Gastroesophageal sphincter (tissue), 4 donors: ENCODE data around the gene C2CD2. TPM values are rescaled to one million over a fixed set of nuclear protein-coding genes. Genes with fewer than 3 reads are reported as not detected.

Experiments
- ATAC-seq: fragments of 150-250 bp; one replicate; pipeline ENCODE4 v1.9.1; 2016; ENCODE audit warnings: mild to moderate bottlenecking, moderate library complexity
- H3K27ac ChIP-seq, 4 donors: fragments of 200-600 bp; sonication (generic) in 3 of 4; 1 replicate in 3 of 4; 2 replicates in 1 of 4; pipeline ENCODE4 v1.5.1; 2016 to 2019
- H3K27me3 ChIP-seq: fragments of 200-600 bp; sonication (generic); one replicate; pipeline ENCODE4 v1.5.1; 2019
- H3K36me3 ChIP-seq, 2 donors: fragments of 200-600 bp; sonication (generic); one replicate each; pipeline ENCODE4 v1.5.1; 2019; ENCODE audit warnings: control low read depth in 1 of 2
- H3K4me1 ChIP-seq, 3 donors: fragments of 200-600 bp; sonication (generic); 1 replicate in 2 of 3; 2 replicates in 1 of 3; pipeline ENCODE4 v1.5.1; 2016 to 2019; ENCODE audit warnings: control low read depth in 2 of 3
- H3K4me3 ChIP-seq, 2 donors: fragments of 200-600 bp; sonication (generic); one replicate each; pipeline ENCODE4 v1.5.1; 2019; ENCODE audit warnings: mild to moderate bottlenecking in 1 of 2, moderate library complexity in 1 of 2
- H3K9me3 ChIP-seq, 3 donors: fragments of 200-600 bp; sonication (generic); one replicate each; pipeline ENCODE4 v1.5.1; 2017 to 2019; ENCODE audit warnings: control low read depth in 2 of 3
- EP300 ChIP-seq: sonication (generic); formaldehyde crosslinking; IDR thresholded peaks from one replicate; pipeline ENCODE4 v1.6.1; 2017; ENCODE audit warnings: antibody characterized with exemption, mild to moderate bottlenecking
- POLR2A ChIP-seq, 2 donors: fragments of 450-650 bp; IDR thresholded peaks; one replicate each; pipeline ENCODE4 v1.6.1; 2017; ENCODE audit warnings: antibody characterized with exemption in 2 of 2, mild to moderate bottlenecking in 2 of 2, moderate library complexity in 1 of 2
- POLR2AphosphoS5 ChIP-seq: sonication (generic); formaldehyde crosslinking; IDR thresholded peaks from one replicate; pipeline ENCODE4 v1.6.1; 2017; ENCODE audit warnings: antibody characterized with exemption
- WGBS, 2 donors: methylation state at CpG; one replicate each; pipeline ENCODE4 v1.1.5; 2018; ENCODE audit warnings: low coverage in 1 of 2; 5-methylcytosine and 5-hydroxymethylcytosine counted together
- total RNA-seq, 4 donors: library from RNA; depleted of rRNA; stranded (reverse); fragments of >200 nt; gene quantifications; one replicate each; pipeline ENCODE4 v1.1.0, GENCODE V29; 2016
- TF ChIP-seq, protein P1 (sequence below), 4 experiments: fragments of 200-600 bp in 2 of 4; fragments of 450-650 bp in 2 of 4; sonication (generic) in 1 of 4; IDR thresholded peaks; one replicate each; pipeline ENCODE4 v1.5.1; 2017 to 2019; ENCODE audit warnings: antibody characterized with exemption in 4 of 4, mild to moderate bottlenecking in 2 of 4, moderate library complexity in 2 of 4

Gene C2CD2
- total RNA-seq, 4 donors from 2014 or later, result 15.6 to 38.9 (median 18.7) TPM

DNA sequence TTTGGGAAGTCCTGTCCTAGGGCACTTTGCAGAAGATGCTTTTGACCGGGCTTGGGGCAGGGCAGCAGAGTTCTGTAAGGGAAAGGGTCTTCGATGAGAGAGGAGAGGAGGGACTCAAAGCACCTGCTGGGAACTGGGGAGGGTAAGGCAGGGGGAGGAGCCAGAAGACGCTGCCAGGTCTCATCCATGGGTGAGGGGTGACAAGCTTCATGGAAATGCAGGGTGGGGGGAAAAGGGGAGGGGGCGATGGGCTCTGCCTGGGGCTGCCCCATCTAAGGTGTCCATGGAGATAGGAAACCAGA lies 20.9 kb upstream of the C2CD2 start:
- Histone ChIP-seq H3K9me3 (no peaks in the 10 kb centered on the region), H3K27me3 (no peaks in the 10 kb centered on the region), H3K36me3 (no peaks in the 10 kb centered on the region), H3K4me1 (no peaks in the 10 kb centered on the region), H3K4me3 (no peak overlapping the region), H3K27ac (no peak overlapping the region)
- TF ChIP-seq POLR2A (IDR thresholded peaks at IDR 0.05), result no peak
- TF ChIP-seq, protein P1, sequence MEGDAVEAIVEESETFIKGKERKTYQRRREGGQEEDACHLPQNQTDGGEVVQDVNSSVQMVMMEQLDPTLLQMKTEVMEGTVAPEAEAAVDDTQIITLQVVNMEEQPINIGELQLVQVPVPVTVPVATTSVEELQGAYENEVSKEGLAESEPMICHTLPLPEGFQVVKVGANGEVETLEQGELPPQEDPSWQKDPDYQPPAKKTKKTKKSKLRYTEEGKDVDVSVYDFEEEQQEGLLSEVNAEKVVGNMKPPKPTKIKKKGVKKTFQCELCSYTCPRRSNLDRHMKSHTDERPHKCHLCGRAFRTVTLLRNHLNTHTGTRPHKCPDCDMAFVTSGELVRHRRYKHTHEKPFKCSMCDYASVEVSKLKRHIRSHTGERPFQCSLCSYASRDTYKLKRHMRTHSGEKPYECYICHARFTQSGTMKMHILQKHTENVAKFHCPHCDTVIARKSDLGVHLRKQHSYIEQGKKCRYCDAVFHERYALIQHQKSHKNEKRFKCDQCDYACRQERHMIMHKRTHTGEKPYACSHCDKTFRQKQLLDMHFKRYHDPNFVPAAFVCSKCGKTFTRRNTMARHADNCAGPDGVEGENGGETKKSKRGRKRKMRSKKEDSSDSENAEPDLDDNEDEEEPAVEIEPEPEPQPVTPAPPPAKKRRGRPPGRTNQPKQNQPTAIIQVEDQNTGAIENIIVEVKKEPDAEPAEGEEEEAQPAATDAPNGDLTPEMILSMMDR (IDR thresholded peaks at IDR 0.05), result no peak
- no peak for TF ChIP-seq EP300
- no peak for TF ChIP-seq POLR2AphosphoS5
- ATAC-seq, result no peak
- 73 to 94% methylated on average over 2 to 4 of the region's 4 CpGs for WGBS, 2 donors

DNA sequence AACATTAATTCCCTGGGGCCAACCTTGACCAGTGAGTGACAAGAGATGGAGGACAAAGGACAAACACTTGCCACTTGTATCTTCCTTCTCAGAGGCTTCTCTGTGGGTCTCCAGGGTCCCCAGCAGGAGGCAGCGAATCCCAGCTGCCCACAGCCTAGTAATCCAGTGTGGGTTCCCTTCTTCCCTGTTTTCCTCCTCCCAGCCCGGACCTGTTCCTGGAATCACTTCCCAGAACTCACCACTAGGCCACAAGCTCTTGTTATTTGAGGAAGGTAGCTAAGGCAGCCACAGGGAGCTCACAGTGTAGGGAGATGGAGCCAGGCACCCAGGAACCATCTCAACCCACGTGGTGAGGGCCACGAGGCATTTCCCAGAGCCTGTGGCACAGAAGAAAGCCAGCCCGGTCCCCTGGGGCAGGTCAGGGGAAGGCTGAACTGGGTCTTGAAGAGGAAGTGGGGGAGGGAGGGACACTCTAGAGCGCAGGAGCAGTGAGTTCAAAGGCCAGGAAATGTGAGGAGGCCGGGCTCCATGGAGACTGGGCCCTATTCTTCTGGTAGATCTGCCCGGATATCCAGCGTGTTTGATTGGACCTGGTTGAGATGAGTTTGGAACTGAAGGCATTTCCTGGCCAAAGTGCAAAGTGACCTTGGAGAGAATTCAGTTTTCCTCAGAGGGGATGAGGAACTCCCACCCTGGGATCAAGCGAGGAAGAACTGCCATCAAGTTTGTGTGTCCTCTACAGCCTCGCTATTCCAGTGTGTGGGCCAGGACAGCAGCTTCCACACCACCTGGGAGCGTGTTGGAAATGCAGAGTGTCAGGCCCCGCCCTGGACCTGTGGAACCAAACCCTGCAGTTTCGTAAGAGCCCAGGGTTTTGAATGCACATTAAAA lies 20.3 kb upstream of the C2CD2 start:
- TF ChIP-seq EP300 (no peak), POLR2AphosphoS5 (no peak), POLR2A (IDR thresholded peaks at IDR 0.05) (no peak)
- TF ChIP-seq, protein P1 (IDR thresholded peaks at IDR 0.05), result no peak
- 60 to 76% methylated on average over 1 to 6 of the region's 14 CpGs for WGBS, 2 donors
- peak; percentile 43 for ATAC-seq

DNA sequence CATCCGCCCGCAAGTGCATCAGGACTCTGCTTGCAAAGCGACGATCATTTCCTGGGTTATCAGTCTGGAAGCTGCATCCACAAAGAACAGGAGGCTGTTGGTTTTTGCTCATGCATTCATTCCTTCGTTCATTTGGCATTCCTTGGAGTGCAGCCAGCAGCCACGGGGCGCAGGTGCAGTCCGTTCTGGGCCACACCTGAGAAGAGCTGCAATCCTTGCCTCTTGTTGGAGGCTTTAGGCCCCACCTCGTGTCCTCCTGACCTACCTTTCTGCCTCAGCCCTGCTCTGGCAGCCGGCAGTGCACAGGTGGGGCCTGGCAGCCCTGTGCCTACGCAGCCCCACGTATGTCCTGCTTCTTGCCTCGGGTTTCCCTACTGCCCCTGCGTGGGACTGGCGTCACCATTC lies 19.6 kb upstream of the C2CD2 start:
- no peak overlapping the region for H3K27ac ChIP-seq
- no peak overlapping the region for H3K4me3 ChIP-seq
- H3K9me3 ChIP-seq, result no peaks in the 10 kb centered on the region
- no peaks in the 10 kb centered on the region for H3K27me3 ChIP-seq
- H3K4me1 ChIP-seq, result no peaks in the 10 kb centered on the region
- H3K36me3 ChIP-seq, result no peaks in the 10 kb centered on the region
- TF ChIP-seq POLR2A (IDR thresholded peaks at IDR 0.05) (no peak), EP300 (no peak), POLR2AphosphoS5 (no peak)
- TF ChIP-seq, protein P1 (IDR thresholded peaks at IDR 0.05), result no peak
- WGBS, 2 donors, result 87 to 97% methylated on average over 4 to 6 of the region's 15 CpGs
- ATAC-seq, result no peak

More for the DNA sequence above, 20.3 kb upstream of the C2CD2 start:
- no peaks in the 10 kb centered on the region for H3K4me1 ChIP-seq
- no peaks in the 10 kb centered on the region for H3K9me3 ChIP-seq
- H3K4me3 ChIP-seq, result no peak overlapping the region
- H3K27me3 ChIP-seq, result no peaks in the 10 kb centered on the region
- no peaks in the 10 kb centered on the region for H3K36me3 ChIP-seq
- H3K27ac ChIP-seq, result no peak overlapping the region

DNA sequence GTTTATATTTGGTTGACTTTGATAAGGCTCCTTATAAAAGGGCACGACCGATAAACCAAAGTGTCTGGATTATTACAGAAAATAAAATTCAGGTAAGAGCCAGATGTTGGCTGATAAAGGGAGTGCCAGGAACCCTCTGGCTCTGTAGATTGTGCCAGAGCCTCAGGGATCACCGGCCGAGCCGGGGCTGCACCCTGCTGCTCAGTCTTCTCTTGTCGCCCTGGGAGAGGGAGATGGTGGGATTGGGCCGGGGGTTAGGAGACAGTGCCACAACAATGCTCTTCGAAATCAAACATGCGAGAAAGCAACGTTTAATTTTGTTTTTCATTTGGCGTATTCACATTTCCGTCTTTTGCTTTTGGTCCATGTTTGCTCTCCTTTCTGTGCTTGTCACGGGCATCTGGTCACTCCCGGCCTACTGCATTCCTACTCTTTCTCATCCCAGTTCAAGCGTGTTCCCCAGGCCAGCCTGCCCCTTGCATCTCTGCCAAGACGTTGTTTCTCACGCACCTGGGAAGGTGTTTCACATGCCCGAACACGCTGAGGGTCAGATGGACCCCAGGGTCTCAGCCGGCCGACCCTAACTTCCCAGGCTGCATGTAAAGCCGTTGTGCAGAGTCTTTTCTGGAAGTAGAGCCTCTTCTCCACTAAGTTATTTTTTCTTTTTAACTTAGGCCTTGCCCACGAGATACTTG lies 18.8 kb upstream of the C2CD2 start:
- H3K4me1 ChIP-seq, result no peaks in the 10 kb centered on the region
- H3K27ac ChIP-seq, result no peak overlapping the region
- ATAC-seq, result no peak
- WGBS, 2 donors, result 89 to 100% methylated on average over 2 to 18 of the region's 23 CpGs
- no peaks in the 10 kb centered on the region for H3K27me3 ChIP-seq
- H3K36me3 ChIP-seq, result no peaks in the 10 kb centered on the region
- no peak overlapping the region for H3K4me3 ChIP-seq
- TF ChIP-seq EP300 (no peak), POLR2A (IDR thresholded peaks at IDR 0.05) (no peak), POLR2AphosphoS5 (no peak)
- no peaks in the 10 kb centered on the region for H3K9me3 ChIP-seq

DNA sequence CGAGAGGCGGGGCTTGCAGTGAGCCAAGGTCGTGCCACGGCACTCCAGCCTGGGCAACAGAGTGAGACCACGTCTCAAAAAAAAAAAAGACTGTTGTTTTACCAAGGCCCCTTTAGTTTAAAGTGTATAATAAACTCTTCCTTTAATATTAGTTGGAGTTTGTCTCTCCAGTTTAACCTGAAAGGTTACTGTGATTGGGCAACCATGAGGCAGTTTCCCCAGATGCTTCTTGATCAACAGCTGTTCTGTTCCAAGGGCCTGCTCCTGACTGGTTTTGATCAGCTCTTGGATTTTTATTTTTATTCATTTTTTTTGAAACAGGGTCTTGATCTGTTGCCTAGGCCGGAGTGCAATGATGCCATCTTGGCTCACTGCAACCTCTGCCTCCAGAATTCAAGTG lies 18.1 kb upstream of the C2CD2 start:
- Histone ChIP-seq H3K4me1 (no peaks in the 10 kb centered on the region), H3K9me3 (no peaks in the 10 kb centered on the region), H3K36me3 (no peaks in the 10 kb centered on the region), H3K27ac (no peak overlapping the region), H3K27me3 (no peaks in the 10 kb centered on the region), H3K4me3 (no peak overlapping the region)
- TF ChIP-seq EP300, result no peak
- TF ChIP-seq POLR2AphosphoS5, result no peak
- TF ChIP-seq POLR2A (IDR thresholded peaks at IDR 0.05), result no peak
- TF ChIP-seq, protein P1 (IDR thresholded peaks at IDR 0.05), result no peak
- no peak for ATAC-seq
- 84 to 87% methylated on average over 5 to 6 of the region's 6 CpGs for WGBS, 2 donors
